ENCODE results near the gene LIN28B. TPM values are rescaled to one million over a fixed set of nuclear protein-coding genes. Genes with fewer than 3 reads are reported as not detected.

The LIN28B gene
- total RNA-seq, 6 donors from 2014 or later = 0.10 to 0.49 TPM; not detected in 4

GRCh38 chr6:105041880-105042279 lies 85.0 kb downstream of the LIN28B start:
- ATAC-seq (ENCODE audit: low FRiP score in 2 of 2) = no peak
- WGBS, 2 donors = 87 to 92% methylated on average over 2 of the region's 2 CpGs

GRCh38 chr6:105042648-105043047 lies 85.7 kb downstream of the LIN28B start:
- H3K27ac ChIP-seq = no peak overlapping the region
- DNase-seq (no peak), ATAC-seq (ENCODE audit: low FRiP score in 2 of 2) (no peak)
- no peak overlapping the region for H3K4me3 ChIP-seq
- no peaks in the 10 kb centered on the region for H3K9me3 ChIP-seq
- H3K4me1 ChIP-seq = no peaks in the 10 kb centered on the region
- H3K27me3 ChIP-seq = no peaks in the 10 kb centered on the region
- TF ChIP-seq POLR2AphosphoS5 (IDR thresholded peaks at IDR 0.05) (no peak), POLR2A (IDR thresholded peaks at IDR 0.05) (no peak), EP300 (IDR thresholded peaks at IDR 0.05) (no peak), CTCF (IDR thresholded peaks at IDR 0.05) (no peak)
- H3K36me3 ChIP-seq = no peaks in the 10 kb centered on the region

More at GRCh38 chr6:105041880-105042279, 85.0 kb downstream of the LIN28B start:
- no peaks in the 10 kb centered on the region for H3K36me3 ChIP-seq
- TF ChIP-seq CTCF (IDR thresholded peaks at IDR 0.05) = no peak
- TF ChIP-seq POLR2AphosphoS5 (IDR thresholded peaks at IDR 0.05) = no peak
- no peak for TF ChIP-seq EP300 (IDR thresholded peaks at IDR 0.05)
- TF ChIP-seq POLR2A (IDR thresholded peaks at IDR 0.05) = no peak
- no peaks in the 10 kb centered on the region for H3K4me1 ChIP-seq
- no peak overlapping the region for H3K27ac ChIP-seq
- no peaks in the 10 kb centered on the region for H3K27me3 ChIP-seq
- no peak for DNase-seq
- no peaks in the 10 kb centered on the region for H3K9me3 ChIP-seq
- no peak overlapping the region for H3K4me3 ChIP-seq

- H3K27ac ChIP-seq = no peak overlapping the region
- ATAC-seq (ENCODE audit: low FRiP score in 2 of 2) (no peak), DNase-seq (no peak)
- WGBS, 2 donors = 95 to 98% methylated on average over 2 of the region's 2 CpGs
- TF ChIP-seq CTCF (IDR thresholded peaks at IDR 0.05) = no peak
- no peak for TF ChIP-seq POLR2A (IDR thresholded peaks at IDR 0.05)
- no peak for TF ChIP-seq EP300 (IDR thresholded peaks at IDR 0.05)
- TF ChIP-seq POLR2AphosphoS5 (IDR thresholded peaks at IDR 0.05) = no peak
- H3K36me3 ChIP-seq = no peaks in the 10 kb centered on the region
- no peaks in the 10 kb centered on the region for H3K27me3 ChIP-seq
- no peak overlapping the region for H3K4me3 ChIP-seq
- H3K4me1 ChIP-seq = no peaks in the 10 kb centered on the region
- no peaks in the 10 kb centered on the region for H3K9me3 ChIP-seq
These were observed 87.1 kb downstream of the LIN28B start for GRCh38 chr6:105043979-105044378.

- TF ChIP-seq POLR2AphosphoS5 (IDR thresholded peaks at IDR 0.05) = no peak
- TF ChIP-seq EP300 (IDR thresholded peaks at IDR 0.05) = no peak
- no peak for TF ChIP-seq CTCF (IDR thresholded peaks at IDR 0.05)
- TF ChIP-seq POLR2A (IDR thresholded peaks at IDR 0.05) = no peak
- 89 to 92% methylated on average over 1 of the region's 1 CpG for WGBS, 2 donors
- ATAC-seq (ENCODE audit: low FRiP score in 2 of 2) (no peak), DNase-seq (no peak)
- H3K9me3 ChIP-seq = no peaks in the 10 kb centered on the region
- no peaks in the 10 kb centered on the region for H3K27me3 ChIP-seq
- H3K27ac ChIP-seq = no peak overlapping the region
- H3K4me3 ChIP-seq = no peak overlapping the region
- H3K4me1 ChIP-seq = no peaks in the 10 kb centered on the region
- H3K36me3 ChIP-seq = no peaks in the 10 kb centered on the region
These were observed 88.6 kb downstream of the LIN28B start for GRCh38 chr6:105045526-105045925.

DNA sequence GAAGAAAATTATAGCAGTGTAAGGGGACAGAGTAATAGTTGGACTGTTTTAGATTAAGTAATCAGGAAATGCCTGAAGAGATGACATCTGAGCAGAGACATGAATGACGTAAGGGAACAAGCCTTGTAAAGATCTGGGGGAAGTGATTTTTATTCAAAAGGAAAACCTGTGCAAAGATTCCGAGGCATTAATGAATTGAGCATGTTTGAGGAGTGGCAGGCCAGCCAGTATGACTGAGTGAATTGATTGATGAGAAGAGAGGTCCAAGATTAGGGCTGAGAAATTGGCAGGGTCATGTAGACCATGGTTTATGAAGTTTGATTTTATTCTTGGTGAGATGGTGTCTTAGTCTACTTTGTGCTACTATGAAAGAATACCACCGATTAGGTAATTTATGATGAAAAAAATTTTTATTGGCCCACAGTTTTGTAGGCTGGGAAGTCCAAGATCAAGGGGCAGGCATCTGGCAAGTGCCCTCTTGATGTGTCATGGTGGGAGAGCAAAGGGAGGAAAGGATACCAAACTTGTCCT lies 95.1 kb downstream of the LIN28B start:
- no peak for DNase-seq
- no peak for ATAC-seq (ENCODE audit: low FRiP score in 2 of 2)
- Histone ChIP-seq H3K4me3 (no peak overlapping the region), H3K36me3 (no peaks in the 10 kb centered on the region), H3K9me3 (no peaks in the 10 kb centered on the region), H3K27me3 (no peaks in the 10 kb centered on the region), H3K4me1 (no peaks in the 10 kb centered on the region), H3K27ac (peak overlapping the region in 1 of 4 donors; percentile 42)
- 56 to 63% methylated on average over 3 of the region's 3 CpGs for WGBS, 2 donors
- TF ChIP-seq POLR2A (IDR thresholded peaks at IDR 0.05) = no peak
- peak in 2 of 4 donors; percentile 20 to 38 for TF ChIP-seq EP300 (IDR thresholded peaks at IDR 0.05)
